Measurements from ENCODE around the gene LGALS3. TPM values are rescaled to one million over a fixed set of nuclear protein-coding genes. Genes with fewer than 3 reads are reported as not detected.
A peak's percentile ranks its signal among the peaks of the same experiment; 100 is the strongest.

LGALS3 gene
- total RNA-seq, 6 experiments from 2014 or later, result 3.1 to 21.6 (median 12.3) TPM

GRCh38 chr14:55121628-55122439 lies 7.2 kb upstream of the LGALS3 start:
- no peak overlapping the region for H3K27ac ChIP-seq
- DNase-seq (no peak), ATAC-seq (no peak)
- no peaks in the 10 kb centered on the region for H3K4me1 ChIP-seq
- no peaks in the 10 kb centered on the region for H3K27me3 ChIP-seq
- intact Hi-C loops (cut with DNase I), result no loop called here
- TF ChIP-seq CTCF (IDR thresholded peaks at IDR 0.05) (no peak), POLR2A (IDR thresholded peaks at IDR 0.05) (no peak)
- H3K4me3 ChIP-seq, result no peak overlapping the region
- H3K36me3 ChIP-seq, result no peaks in the 10 kb centered on the region
- no peaks in the 10 kb centered on the region for H3K9me3 ChIP-seq
- 79% methylated on average over 9 of the region's 9 CpGs for WGBS (ENCODE audit: insufficient coverage, low coverage, low lambda C conversion rate, missing lambda C conversion rate)

DNA sequence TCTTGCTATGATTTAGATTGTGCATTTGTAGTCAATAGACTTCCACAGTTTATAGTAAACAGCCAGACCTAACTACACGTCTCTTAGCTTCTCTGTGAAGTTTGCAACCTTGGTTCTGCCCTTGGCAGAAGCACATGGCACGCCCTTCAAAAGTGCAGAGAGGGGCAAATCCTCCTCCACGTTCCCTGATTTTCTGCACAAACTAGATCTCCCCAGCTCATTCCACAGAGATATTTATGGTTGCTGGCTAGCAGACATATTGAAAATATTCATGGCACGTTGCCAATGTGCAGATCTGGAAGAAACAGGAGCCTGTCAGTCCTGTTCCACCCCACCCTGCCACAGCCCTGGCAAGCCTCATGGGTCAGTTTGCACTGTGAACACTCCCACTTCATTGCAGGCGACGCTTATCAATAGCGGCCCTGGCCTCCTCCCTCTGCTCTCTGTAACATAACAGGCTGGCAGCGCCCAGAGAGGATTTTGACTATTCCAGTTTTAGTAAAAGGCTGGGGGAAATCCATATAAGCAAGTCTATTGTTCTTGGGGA lies 6.5 kb upstream of the LGALS3 start:
- Histone ChIP-seq H3K4me3 (no peak overlapping the region), H3K9me3 (no peaks in the 10 kb centered on the region), H3K27ac (no peak overlapping the region), H3K4me1 (no peaks in the 10 kb centered on the region), H3K27me3 (no peaks in the 10 kb centered on the region), H3K36me3 (no peaks in the 10 kb centered on the region)
- intact Hi-C loops (cut with DNase I), result no loop called here
- 47% methylated on average over 8 of the region's 8 CpGs for WGBS (ENCODE audit: insufficient coverage, low coverage, low lambda C conversion rate, missing lambda C conversion rate)
- TF ChIP-seq CTCF (IDR thresholded peaks at IDR 0.05) (no peak), POLR2A (IDR thresholded peaks at IDR 0.05) (no peak)
- ATAC-seq (peak in 1 of 4 donors; percentile 16), DNase-seq (no peak)

DNA sequence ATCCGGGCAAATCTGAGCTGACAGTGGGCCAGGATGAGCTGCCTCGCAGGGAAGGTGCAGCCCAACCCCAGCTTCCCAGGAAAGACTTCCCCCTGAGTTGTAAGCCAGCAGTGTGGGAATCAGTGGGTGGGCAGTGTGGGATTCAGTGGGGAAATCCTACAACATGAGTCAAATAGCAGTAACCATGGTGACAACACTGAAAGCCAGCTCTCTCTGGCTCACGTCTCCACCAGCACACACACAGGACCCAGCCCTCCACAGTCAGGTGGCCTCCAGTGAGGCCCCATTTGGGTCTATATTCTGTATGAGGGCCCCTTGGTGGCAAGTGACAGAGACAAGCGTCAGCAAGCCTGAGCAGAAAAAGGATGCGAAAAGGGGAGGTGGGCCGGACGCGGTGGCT lies 6.0 kb upstream of the LGALS3 start:
- intact Hi-C loops (cut with DNase I), result no loop called here
- Histone ChIP-seq H3K4me3 (no peak overlapping the region), H3K4me1 (no peaks in the 10 kb centered on the region), H3K9me3 (no peaks in the 10 kb centered on the region), H3K27ac (no peak overlapping the region), H3K27me3 (no peaks in the 10 kb centered on the region), H3K36me3 (no peaks in the 10 kb centered on the region)
- no peak for ATAC-seq
- 73% methylated on average over 8 of the region's 8 CpGs for WGBS (ENCODE audit: insufficient coverage, low coverage, low lambda C conversion rate, missing lambda C conversion rate)
- TF ChIP-seq CTCF (IDR thresholded peaks at IDR 0.05) (no peak), POLR2A (IDR thresholded peaks at IDR 0.05) (no peak)
- no peak for DNase-seq

DNA sequence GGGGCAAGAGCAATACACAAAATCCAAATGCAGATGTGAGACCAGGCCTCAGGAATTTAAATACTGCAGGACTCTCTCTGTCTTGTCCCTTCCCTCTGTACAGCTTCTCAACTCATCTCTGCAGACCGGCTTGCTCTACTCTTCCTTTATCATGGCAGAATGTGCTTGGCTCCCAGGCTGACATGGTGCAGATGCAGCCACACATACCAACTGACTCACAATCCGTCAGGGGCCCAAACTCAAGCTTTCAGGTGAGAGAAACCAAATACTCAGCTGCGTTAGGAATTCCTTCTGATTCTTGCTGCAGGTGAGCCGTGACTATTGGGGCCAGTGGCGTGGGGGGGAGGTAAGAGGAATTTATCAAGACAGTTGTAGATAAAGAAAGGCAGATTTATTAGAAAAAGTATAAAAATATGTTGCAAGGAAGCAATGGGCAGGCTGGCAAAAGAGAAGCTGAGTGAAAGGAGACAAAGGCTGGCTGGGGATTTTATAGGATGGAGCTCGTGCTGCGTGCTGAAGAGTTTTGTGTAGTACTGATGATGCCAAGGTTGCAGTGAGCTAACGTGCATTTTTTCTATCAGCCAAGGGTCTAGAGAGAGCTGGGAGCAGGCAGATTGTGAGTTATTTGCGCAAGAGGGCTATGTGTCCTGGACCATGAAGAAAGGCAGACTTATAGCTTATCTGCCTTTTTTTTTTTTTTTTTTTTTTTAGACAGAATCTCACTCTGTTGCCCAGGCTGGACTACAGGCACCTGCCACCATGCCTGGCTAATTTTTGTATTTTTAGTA lies 5.0 kb upstream of the LGALS3 start:
- 86% methylated on average over 9 of the region's 9 CpGs for WGBS (ENCODE audit: insufficient coverage, low coverage, low lambda C conversion rate, missing lambda C conversion rate)
- Histone ChIP-seq H3K4me3 (no peak overlapping the region), H3K9me3 (no peaks in the 10 kb centered on the region), H3K36me3 (no peaks in the 10 kb centered on the region), H3K4me1 (no peaks in the 10 kb centered on the region), H3K27me3 (no peaks in the 10 kb centered on the region), H3K27ac (no peak overlapping the region)
- DNase-seq, result no peak
- intact Hi-C loops (cut with DNase I), result no loop called here
- no peak for ATAC-seq
- TF ChIP-seq CTCF (IDR thresholded peaks at IDR 0.05) (no peak), POLR2A (IDR thresholded peaks at IDR 0.05) (no peak)
